K562 (cell line): ENCODE results near the gene WDR47. TPM values are rescaled to one million over a fixed set of nuclear protein-coding genes. Genes with fewer than 3 reads are reported as not detected.
A peak's percentile ranks its signal among the peaks of the same experiment; 100 is the strongest.

Source experiments
- ATAC-seq: fragments of 200-7000 bp; cut with Tn5 transposase; 3 replicates; pipeline ENCODE4 v1.9.1; 2020; ENCODE audit warnings: moderate library complexity
- BruUV-seq: library from RNA; stranded (reverse); fragments of 400-500 nt; replicated peaks from 2 replicates; lab custom pipeline; 2021; lab: Mats Ljungman, UMichigan
- CTCF ChIA-PET: fragments of 300-600 bp; formaldehyde crosslinking; extraction: SDS; loops from one replicate; lab custom pipeline; 2021; ENCODE audit warnings: low intra/inter-chr PET ratio; lab: Yijun Ruan, JAX
- POLR2A ChIA-PET: fragments of 300-600, 350-650 bp; sonication (Branson Sonifier 250); formaldehyde crosslinking; extraction: SDS; loops from one replicate; lab custom pipeline; 2021; ENCODE audit warnings: antibody characterized with exemption, inconsistent platforms; lab: Yijun Ruan, JAX
- DNase-seq, 4 experiments: peaks; one replicate each; pipeline versions ENCODE4 v3.0.0 to v3.0.0-alpha.2; 2011 to 2018; ENCODE audit warnings: low spot score in 3 of 4, mixed read lengths in 3 of 4; ENCODE audit errors: extremely low read depth in 1 of 4
- FAIRE-seq: peaks from 2 replicates; lab custom pipeline; 2011; peaks lifted over from hg19 to GRCh38; lab: Jason Lieb, UNC
- H2AFZ ChIP-seq: 2 replicates; pipeline ENCODE4 v1.6.0; 2011; ENCODE audit warnings: low read depth, low read length, control low read depth, inconsistent platforms
- H3K27ac ChIP-seq: fragments of 200-600 bp; 3 replicates; pipeline ENCODE4 v1.8.0; 2011; ENCODE audit warnings: low read depth, mild to moderate bottlenecking, control low read depth, inconsistent platforms, low read length, moderate library complexity, mixed read lengths; ENCODE audit errors: extremely low read depth
- H3K27me3 ChIP-seq, 2 experiments: fragments of 300-600 bp in 1 of 2; 2 replicates in 1 of 2; 3 replicates in 1 of 2; pipeline versions ENCODE4 v1.6.0 to v1.8.0; 2011; ENCODE audit warnings: inconsistent platforms in 2 of 2, low read length in 2 of 2, mild to moderate bottlenecking in 1 of 2, mixed read lengths in 1 of 2, moderate library complexity in 1 of 2; ENCODE audit not compliant: control insufficient read depth in 2 of 2, insufficient read depth in 2 of 2
- H3K36me3 ChIP-seq: fragments of 300-600 bp; 3 replicates; pipeline ENCODE4 v1.8.0; 2011; ENCODE audit warnings: mild to moderate bottlenecking, low read length, inconsistent platforms; ENCODE audit not compliant: control insufficient read depth, insufficient read depth
- H3K4me1 ChIP-seq, 2 experiments: fragments of 200-600 bp in 1 of 2; replicated peaks in 1 of 2; 2 replicates in 1 of 2; 3 replicates in 1 of 2; pipeline versions ENCODE4 v1.5.1 to v1.8.0; 2011; ENCODE audit warnings: inconsistent platforms in 2 of 2, low read length in 2 of 2, mild to moderate bottlenecking in 1 of 2, mixed read lengths in 1 of 2, moderate library complexity in 1 of 2; ENCODE audit not compliant: control insufficient read depth in 2 of 2, insufficient read depth in 2 of 2
- H3K4me2 ChIP-seq: 2 replicates; pipeline ENCODE4 v1.6.1; 2011; ENCODE audit warnings: low read length, control low read depth, inconsistent platforms, mixed read lengths; ENCODE audit not compliant: insufficient read depth
- H3K4me3 ChIP-seq: fragments of 200-600 bp; sonication (generic), shearing (Covaris generic); 2 replicates; pipeline ENCODE4 v1.5.1; 2016; ENCODE audit warnings: control low read depth, inconsistent platforms
- H3K79me2 ChIP-seq: fragments of 200-600 bp; 3 replicates; pipeline ENCODE4 v1.8.0; 2011; ENCODE audit warnings: low read length, inconsistent platforms; ENCODE audit not compliant: control insufficient read depth, insufficient read depth
- H3K9ac ChIP-seq, 2 experiments: 2 replicates each; pipeline versions ENCODE4 v1.6.0 to v1.6.1; 2011; ENCODE audit warnings: low read depth in 2 of 2, low read length in 2 of 2, control low read depth in 1 of 2, inconsistent platforms in 1 of 2, mild to moderate bottlenecking in 1 of 2, mixed read lengths in 1 of 2; ENCODE audit not compliant: insufficient read depth in 1 of 2
- H3K9me1 ChIP-seq: one replicate; pipeline ENCODE4 v1.6.0; 2011; ENCODE audit warnings: inconsistent platforms, mild to moderate bottlenecking, low read length, moderate library complexity; ENCODE audit not compliant: control insufficient read depth, insufficient read depth
- H3K9me3 ChIP-seq: replicated peaks from 2 replicates; pipeline ENCODE4 v1.5.1; 2011; ENCODE audit warnings: low read depth, low read length, inconsistent platforms; ENCODE audit not compliant: control insufficient read depth, insufficient read depth
- H4K20me1 ChIP-seq: replicated peaks from 2 replicates; pipeline ENCODE4 v1.6.1; 2011; ENCODE audit warnings: low read length, inconsistent platforms, mixed read lengths; ENCODE audit not compliant: control insufficient read depth, insufficient read depth
- CHCHD3 ChIP-seq: fragments of 250-450 bp; sonication (Bioruptor Pico); IDR thresholded peaks from 2 replicates; pipeline ENCODE4 v2.1.2; 2022; ENCODE audit warnings: mild to moderate bottlenecking
- CHD2 ChIP-seq: IDR thresholded peaks from 2 replicates; pipeline ENCODE4 v1.6.1; 2011; ENCODE audit warnings: low read depth, low read length
- COPS2 ChIP-seq: fragments of 450-650 bp; conservative IDR thresholded peaks from 2 replicates; pipeline ENCODE4 v1.6.1; 2016; ENCODE audit warnings: mild to moderate bottlenecking, moderate library complexity
- DIDO1 ChIP-seq: fragments of 450-650 bp; IDR thresholded peaks from 2 replicates; pipeline ENCODE4 v1.6.1; 2016; ENCODE audit warnings: low read depth, missing biosample characterization, missing genetic modification characterization
- IFI16 ChIP-seq: fragments of 250-450 bp; sonication (Bioruptor Pico); IDR thresholded peaks from 2 replicates; pipeline ENCODE4 v2.1.2; 2022; ENCODE audit warnings: mild to moderate bottlenecking, inconsistent platforms
- MBD2 ChIP-seq: sonication (generic); IDR thresholded peaks from 2 replicates; pipeline ENCODE4 v1.6.1; 2016; ENCODE audit warnings: low read depth, borderline replicate concordance
- MLX ChIP-seq, 2 experiments: fragments of 450-650 bp in 1 of 2; sonication (generic) in 1 of 2; formaldehyde crosslinking; conservative IDR thresholded peaks; 2 replicates each; pipeline versions ENCODE4 v1.4.0 to v1.8.1; 2020 to 2022; ENCODE audit warnings: mild to moderate bottlenecking in 1 of 2, missing genetic modification reagents in 1 of 2
- NCOA2 ChIP-seq, 2 experiments: fragments of 450-650 bp; IDR thresholded peaks; 2 replicates each; pipeline ENCODE4 v1.6.1; 2018; ENCODE audit warnings: mild to moderate bottlenecking in 2 of 2, moderate library complexity in 1 of 2; ENCODE audit not compliant: partially characterized antibody in 2 of 2
- NFE2 ChIP-seq: IDR thresholded peaks from 2 replicates; pipeline ENCODE4 v1.6.1; 2014; ENCODE audit warnings: antibody characterized with exemption, low read depth
- SOX6 ChIP-seq: fragments of 450-650 bp; IDR thresholded peaks from 2 replicates; pipeline ENCODE4 v1.6.1; 2014; ENCODE audit warnings: mild to moderate bottlenecking
- ZEB2 ChIP-seq: fragments of 450-650 bp; IDR thresholded peaks from 2 replicates; pipeline ENCODE4 v1.6.1; 2016
- ZNF143 ChIP-seq: sonication (generic); formaldehyde crosslinking; IDR thresholded peaks from 2 replicates; pipeline ENCODE4 v1.9.0; 2022; ENCODE audit warnings: mild to moderate bottlenecking, missing genetic modification reagents
- ZNF232 ChIP-seq: sonication (generic); formaldehyde crosslinking; IDR thresholded peaks from 2 replicates; pipeline ENCODE4 v1.8.0; 2022; ENCODE audit warnings: mild to moderate bottlenecking, missing genetic modification reagents
- ZNF395 ChIP-seq: fragments of 200-800 bp; sonication (Bioruptor generic); IDR thresholded peaks from 2 replicates; pipeline ENCODE4 v1.6.1; 2017; ENCODE audit warnings: missing genetic modification characterization, missing compliant biosample characterization
- ZNF79 ChIP-seq: fragments of 250-450 bp; sonication (Bioruptor Pico); IDR thresholded peaks from 2 replicates; pipeline ENCODE4 v1.4.0; 2020; ENCODE audit warnings: low read depth, mild to moderate bottlenecking, moderate library complexity
- WGBS: fragments of 100-300 bp; shearing (Covaris generic); methylation state at CpG from one replicate; pipeline ENCODE4 v1.1.6; 2016; ENCODE audit warnings: low coverage, mixed read lengths; ENCODE audit not compliant: insufficient coverage; ENCODE audit errors: missing lambda C conversion rate; 5-methylcytosine and 5-hydroxymethylcytosine counted together
- in situ Hi-C: fragments of 300-500 bp; cut with MboI; formaldehyde crosslinking; loops from 4 replicates; pipeline ENCODE4 v1.15.0; 2018; ENCODE audit warnings: inconsistent platforms, mixed read lengths
- intact Hi-C: fragments of 100-400 bp; cut with micrococcal nuclease; formaldehyde crosslinking; loops from 2 replicates; pipeline ENCODE4 v1.14.2; 2022
- polyA plus RNA-seq, 8 experiments: library from polyadenylated mRNA; depleted of rRNA in 4 of 8; stranded (reverse) in 5 of 8; unstranded in 3 of 8; fragments of >200 nt; fragmentation: Nextera tagmentation in 2 of 8; fragmentation: Illumina TruSeq in 1 of 8; extraction: Ambion mirVana in 2 of 8; extraction: Trizol in 1 of 8; gene quantifications; 2 replicates each; pipeline versions ENCODE4 v1.2.1 to v1.2.3, GENCODE V29; 2011 to 2014; ENCODE audit warnings: inconsistent platforms in 1 of 8, missing spikeins in 1 of 8
- total RNA-seq, 7 experiments: library from RNA; depleted of rRNA in 6 of 7; stranded (reverse); fragments of >200 nt in 6 of 7; fragmentation: Illumina TruSeq in 2 of 7; extraction: Trizol in 2 of 7; gene quantifications; 2 replicates each; pipeline versions ENCODE4 v1.2.1 to v1.2.3, GENCODE V29; 2011 to 2021; ENCODE audit warnings: low replicate concordance in 1 of 7

The WDR47 gene
- total and polyA plus RNA-seq, 9 of the 15 experiments (the other 6 are each of a cell fraction or from before 2014, with no cell fraction given), result 1.3 to 10.1 (median 4.9) TPM

- in situ Hi-C loops, result no loop called here
- ATAC-seq (no peak), FAIRE-seq (no peak)
- Histone ChIP-seq H3K9me3 (no peaks in the 10 kb centered on the region), H3K4me3 (no peak overlapping the region), H3K9ac (no peak overlapping the region), H3K4me1 (peaks cover 2 to 6% of the 10 kb centered on the region in 2 experiments; a peak in 2 of 5 replicates), H3K27me3 (no peaks in the 10 kb centered on the region)
- no peak for TF ChIP-seq ZEB2
- no peak for TF ChIP-seq CHD2
- no peak for TF ChIP-seq MBD2
- TF ChIP-seq IFI16, result no peak
- TF ChIP-seq CHCHD3 (CRISPR knock-in tag), result no peak
- TF ChIP-seq NFE2, result no peak
- TF ChIP-seq COPS2, result no peak
- no peak for TF ChIP-seq ZNF143 (CRISPR knock-in tag)
- no peak for TF ChIP-seq NCOA2 (IDR thresholded peaks at IDR 0.05; ENCODE audit: partially characterized antibody in 2 of 2)
- TF ChIP-seq MLX (CRISPR knock-in tag; conservative IDR thresholded peaks at IDR 0.05), result no peak
- no peak for TF ChIP-seq ZNF79 (CRISPR knock-in tag)
- no peak for TF ChIP-seq ZNF395 (CRISPR knock-in tag)
- no peak for TF ChIP-seq DIDO1
- no peak for TF ChIP-seq SOX6
- TF ChIP-seq ZNF232 (CRISPR knock-in tag), result no peak
- TF ChIP-seq, all 486 proteins: peak for 0
- H3K36me3 ChIP-seq, result no peaks in the 10 kb centered on the region
- peaks cover under 1% of the 10 kb centered on the region; the same call in 1 of the 3 replicates for H3K79me2 ChIP-seq
- no peaks in the 10 kb centered on the region for H4K20me1 ChIP-seq
- H3K4me2 ChIP-seq, result no peak overlapping the region
- H2AFZ ChIP-seq, result peak overlapping the region; percentile 47; the same call in 1 of the 2 replicates
- DNase-seq, result no peak
- 15% methylated on average over 4 of the region's 4 CpGs for WGBS
- no peaks in the 10 kb centered on the region for H3K9me1 ChIP-seq
- no TSS peak for BruUV-seq
- no peak overlapping the region for H3K27ac ChIP-seq
- ChIA-PET CTCF (no interaction called here), POLR2A (interaction anchor here (0.6 to 2.1 kb wide), 5 partner anchors 14 to 1225 kb away, joined by 3 to 9 read pairs (median 3); partner anchors contain the start of gene GPSM2)
- intact Hi-C loops, result no loop called here
Observed at GRCh38 chr1:109046671-109047070, 4.8 kb upstream of the WDR47 start.
